GM10847 (cell line): ENCODE results near the gene PHPT1.

ENCODE experiments used
- POLR2A ChIP-seq: IDR thresholded peaks from 2 replicates; pipeline ENCODE4 v1.6.1; 2011; ENCODE audit not compliant: insufficient read length; ENCODE audit errors: extremely low read depth

Gene PHPT1

DNA sequence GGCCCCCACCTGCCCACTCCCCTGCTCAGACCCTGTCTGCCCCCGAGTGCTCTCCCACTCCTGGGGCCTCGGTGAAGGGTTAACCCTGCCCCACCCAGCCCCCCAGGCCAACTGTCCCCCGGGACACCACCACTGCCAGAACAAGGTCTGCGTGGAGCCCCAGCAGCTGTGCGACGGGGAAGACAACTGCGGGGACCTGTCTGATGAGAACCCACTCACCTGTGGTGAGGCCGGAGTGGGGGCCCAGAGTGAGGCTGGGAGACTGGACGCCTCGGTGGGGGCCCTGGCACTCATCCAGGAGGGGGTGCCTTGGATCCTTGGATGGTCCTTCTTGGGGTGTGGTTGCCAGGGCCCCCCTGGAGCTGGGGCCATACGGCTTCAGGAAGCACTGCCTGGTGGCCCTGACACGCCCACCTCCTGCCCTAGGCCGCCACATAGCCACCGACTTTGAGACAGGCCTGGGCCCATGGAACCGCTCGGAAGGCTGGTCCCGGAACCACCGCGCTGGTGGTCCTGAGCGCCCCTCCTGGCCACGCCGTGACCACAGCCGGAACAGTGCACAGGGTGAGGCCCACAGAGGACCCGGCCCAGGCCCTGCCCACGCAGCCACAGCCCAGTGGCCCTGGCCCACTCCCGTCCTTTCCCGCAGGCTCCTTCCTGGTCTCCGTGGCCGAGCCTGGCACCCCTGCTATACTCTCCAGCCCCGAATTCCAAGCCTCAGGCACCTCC lies 5.1 kb downstream of the PHPT1 start:
- no peak for TF ChIP-seq POLR2A

DNA sequence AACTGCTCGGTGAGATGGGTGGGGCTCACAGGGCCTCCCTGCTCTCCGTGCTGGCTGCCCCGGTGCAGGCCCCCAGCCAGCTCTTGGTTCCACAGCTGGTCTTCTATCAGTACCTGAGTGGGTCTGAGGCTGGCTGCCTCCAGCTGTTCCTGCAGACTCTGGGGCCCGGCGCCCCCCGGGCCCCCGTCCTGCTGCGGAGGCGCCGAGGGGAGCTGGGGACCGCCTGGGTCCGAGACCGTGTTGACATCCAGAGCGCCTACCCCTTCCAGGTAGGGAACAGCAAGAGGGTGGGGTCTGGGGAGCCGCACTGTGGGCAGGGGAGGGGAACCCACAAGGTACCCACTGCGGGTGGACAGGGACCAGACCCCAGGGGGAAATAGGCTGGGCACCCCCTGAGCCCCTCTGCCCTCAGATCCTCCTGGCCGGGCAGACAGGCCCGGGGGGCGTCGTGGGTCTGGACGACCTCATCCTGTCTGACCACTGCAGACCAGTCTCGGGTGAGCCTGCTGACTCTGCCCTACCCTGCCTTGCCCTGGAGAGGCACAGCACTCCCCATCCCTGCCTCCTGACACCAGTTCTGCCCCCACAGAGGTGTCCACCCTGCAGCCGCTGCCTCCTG lies 5.7 kb downstream of the PHPT1 start:
- no peak for TF ChIP-seq POLR2A

DNA sequence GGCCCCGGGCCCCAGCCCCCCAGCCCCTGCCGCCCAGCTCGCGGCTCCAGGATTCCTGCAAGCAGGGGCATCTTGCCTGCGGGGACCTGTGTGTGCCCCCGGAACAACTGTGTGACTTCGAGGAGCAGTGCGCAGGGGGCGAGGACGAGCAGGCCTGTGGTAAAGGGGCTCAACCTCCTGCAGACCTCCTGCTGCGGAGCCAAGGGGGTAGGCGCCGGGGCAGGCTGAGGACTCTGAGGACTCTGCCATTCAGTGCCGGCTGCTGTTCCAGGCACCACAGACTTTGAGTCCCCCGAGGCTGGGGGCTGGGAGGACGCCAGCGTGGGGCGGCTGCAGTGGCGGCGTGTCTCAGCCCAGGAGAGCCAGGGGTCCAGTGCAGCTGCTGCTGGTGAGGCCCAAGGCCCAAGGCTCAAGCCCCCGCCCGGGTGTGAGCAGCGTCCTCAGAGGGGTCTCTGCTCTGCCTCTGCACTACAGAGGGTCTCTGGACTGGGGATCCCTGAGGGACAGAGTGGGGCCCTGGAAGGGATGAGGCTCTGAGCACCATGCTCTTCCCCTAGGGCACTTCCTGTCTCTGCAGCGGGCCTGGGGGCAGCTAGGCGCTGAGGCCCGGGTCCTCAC lies 6.4 kb downstream of the PHPT1 start:
- no peak for TF ChIP-seq POLR2A

DNA sequence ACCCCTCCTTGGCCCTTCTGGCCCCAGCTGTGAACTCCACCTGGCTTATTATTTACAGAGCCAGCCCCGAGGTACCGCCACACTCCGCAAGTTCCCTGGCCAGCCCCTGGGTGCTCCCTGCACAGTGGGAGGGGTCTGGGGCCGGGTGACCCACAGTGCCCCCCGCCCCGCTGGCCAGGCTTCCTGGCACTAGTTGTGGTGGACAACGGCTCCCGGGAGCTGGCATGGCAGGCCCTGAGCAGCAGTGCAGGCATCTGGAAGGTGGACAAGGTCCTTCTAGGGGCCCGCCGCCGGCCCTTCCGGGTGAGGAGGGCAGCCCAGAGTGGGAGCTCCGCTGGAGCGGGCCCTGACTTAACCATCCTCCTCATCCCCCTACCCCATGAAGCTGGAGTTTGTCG lies 6.9 kb downstream of the PHPT1 start:
- TF ChIP-seq POLR2A = no peak

DNA sequence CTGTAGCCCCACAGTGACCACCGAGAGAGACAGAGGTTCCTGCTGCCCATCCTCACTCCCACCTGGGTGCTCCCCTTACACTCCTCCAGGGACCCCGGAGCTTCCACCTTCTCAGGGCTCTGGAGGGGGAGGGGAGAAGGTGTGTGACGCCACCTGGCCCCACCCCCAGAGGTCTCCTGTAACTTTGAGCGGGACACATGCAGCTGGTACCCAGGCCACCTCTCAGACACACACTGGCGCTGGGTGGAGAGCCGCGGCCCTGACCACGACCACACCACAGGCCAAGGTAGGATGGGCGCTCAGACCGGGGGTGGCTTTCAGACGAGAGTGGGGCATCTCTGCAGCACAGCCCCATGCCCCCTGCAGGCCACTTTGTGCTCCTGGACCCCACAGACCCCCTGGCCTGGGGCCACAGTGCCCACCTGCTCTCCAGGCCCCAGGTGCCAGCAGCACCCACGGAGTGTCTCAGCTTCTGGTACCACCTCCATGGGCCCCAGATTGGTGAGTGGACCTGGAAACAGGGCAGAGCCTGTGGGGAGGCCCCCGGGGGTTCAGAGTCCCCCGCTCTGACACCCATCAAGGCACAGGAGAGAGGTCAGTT lies 7.4 kb downstream of the PHPT1 start:
- TF ChIP-seq POLR2A = no peak

DNA sequence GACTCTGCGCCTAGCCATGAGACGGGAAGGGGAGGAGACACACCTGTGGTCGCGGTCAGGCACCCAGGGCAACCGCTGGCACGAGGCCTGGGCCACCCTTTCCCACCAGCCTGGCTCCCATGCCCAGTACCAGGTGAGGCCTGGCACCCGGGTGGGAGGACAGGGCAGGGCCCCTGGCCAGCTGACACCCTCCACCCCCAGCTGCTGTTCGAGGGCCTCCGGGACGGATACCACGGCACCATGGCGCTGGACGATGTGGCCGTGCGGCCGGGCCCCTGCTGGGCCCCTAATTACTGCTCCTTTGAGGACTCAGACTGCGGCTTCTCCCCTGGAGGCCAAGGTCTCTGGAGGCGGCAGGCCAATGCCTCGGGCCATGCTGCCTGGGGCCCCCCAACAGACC lies 8.0 kb downstream of the PHPT1 start:
- TF ChIP-seq POLR2A = no peak

DNA sequence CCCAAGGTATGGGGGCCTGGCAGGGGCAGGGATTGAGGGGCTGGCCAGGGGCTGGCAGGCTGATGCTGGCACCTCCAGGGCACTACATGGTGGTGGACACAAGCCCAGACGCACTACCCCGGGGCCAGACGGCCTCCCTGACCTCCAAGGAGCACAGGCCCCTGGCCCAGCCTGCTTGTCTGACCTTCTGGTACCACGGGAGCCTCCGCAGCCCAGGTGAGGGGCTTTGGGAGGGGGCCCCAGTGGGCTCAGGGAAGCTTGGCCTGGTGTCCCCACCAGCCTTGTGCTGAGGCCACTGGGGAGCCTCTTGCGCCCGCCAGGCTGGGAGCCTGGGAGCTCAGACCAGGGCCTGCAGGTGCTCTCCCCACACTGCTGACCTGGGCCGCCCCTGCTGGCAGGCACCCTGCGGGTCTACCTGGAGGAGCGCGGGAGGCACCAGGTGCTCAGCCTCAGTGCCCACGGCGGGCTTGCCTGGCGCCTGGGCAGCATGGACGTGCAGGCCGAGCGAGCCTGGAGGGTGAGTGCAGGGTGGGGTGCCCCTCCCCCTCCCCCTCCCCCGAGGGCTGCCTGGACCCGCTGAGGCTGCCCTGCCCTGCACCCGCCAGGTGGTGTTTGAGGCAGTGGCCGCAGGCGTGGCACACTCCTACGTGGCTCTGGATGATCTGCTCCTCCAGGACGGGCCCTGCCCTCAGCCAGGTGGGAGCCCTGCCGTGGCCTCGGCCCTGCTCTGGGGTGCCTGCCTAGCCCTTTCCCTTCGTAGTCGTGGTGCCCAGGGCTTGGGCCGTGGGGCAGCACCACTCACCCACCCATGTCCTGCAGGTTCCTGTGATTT lies 8.6 kb downstream of the PHPT1 start:
- no peak for TF ChIP-seq POLR2A

DNA sequence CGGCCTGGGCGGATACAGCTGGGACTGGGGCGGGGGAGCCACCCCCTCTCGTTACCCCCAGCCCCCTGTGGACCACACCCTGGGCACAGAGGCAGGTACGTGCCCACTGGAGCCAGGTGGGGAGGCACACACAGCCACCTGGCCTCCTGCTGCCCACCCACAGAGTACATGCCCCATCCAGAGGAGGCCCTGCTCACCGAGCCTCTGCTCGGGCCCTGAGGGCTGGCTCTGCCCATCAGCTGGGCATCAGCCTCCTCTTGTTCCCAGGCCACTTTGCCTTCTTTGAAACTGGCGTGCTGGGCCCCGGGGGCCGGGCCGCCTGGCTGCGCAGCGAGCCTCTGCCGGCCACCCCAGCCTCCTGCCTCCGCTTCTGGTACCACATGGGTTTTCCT lies 9.2 kb downstream of the PHPT1 start:
- no peak for TF ChIP-seq POLR2A

DNA sequence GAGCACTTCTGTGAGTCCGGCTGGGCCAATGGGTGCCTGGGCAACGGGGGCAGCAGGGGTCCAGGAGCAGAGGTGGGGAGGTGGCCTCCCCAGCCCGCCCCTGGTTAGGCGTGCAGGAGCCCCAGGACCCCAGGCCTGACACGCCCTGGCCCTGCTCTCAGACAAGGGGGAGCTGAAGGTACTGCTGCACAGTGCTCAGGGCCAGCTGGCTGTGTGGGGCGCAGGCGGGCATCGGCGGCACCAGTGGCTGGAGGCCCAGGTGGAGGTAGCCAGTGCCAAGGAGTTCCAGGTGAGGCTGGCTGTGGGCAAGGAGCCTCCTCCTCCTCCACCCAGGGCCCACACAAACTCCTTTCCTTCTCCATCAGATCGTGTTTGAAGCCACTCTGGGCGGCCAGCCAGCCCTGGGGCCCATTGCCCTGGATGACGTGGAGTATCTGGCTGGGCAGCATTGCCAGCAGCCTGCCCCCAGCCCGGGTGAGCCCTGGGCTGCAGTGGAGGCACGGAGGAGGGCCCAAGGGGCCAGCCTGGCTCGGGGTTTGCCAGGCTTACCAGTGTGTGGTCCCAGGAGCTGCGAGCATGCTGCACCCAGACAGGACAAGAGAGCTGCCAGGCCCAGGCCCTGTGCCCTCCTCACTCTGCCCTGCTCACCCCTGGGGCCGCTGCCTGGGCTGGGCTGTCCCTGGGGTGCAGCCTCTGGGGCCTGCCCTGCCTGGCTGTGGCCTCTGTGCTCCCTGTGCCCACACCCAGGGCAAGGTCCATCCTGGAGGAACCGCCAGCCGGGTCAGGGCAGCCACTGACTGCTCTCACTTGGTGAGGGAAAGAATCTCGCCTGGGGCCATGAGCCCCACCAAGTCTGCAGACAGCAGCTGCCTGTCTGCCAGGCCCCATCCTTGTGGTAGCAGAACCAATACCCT lies 9.9 kb downstream of the PHPT1 start:
- no peak for TF ChIP-seq POLR2A

DNA sequence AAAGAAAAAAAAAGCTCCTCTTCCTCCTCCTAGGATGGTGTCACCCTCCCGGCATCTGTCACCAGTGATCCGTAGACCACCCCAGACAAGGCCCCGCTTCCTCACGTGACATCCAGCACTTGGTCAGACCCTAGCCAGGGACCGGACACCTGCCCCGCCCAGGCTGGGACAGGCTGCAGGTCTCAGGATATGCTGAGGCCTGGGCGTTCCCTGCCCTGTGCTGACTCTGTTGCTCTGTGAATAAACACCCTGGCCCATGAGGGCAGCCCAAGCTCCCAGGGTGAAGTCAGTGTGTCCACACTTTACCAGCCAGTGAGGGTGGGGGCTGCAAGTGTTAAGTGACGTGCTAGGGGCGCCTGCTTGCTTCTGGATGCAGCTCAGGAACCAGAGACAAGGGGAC lies 11.3 kb downstream of the PHPT1 start:
- TF ChIP-seq POLR2A = no peak

DNA sequence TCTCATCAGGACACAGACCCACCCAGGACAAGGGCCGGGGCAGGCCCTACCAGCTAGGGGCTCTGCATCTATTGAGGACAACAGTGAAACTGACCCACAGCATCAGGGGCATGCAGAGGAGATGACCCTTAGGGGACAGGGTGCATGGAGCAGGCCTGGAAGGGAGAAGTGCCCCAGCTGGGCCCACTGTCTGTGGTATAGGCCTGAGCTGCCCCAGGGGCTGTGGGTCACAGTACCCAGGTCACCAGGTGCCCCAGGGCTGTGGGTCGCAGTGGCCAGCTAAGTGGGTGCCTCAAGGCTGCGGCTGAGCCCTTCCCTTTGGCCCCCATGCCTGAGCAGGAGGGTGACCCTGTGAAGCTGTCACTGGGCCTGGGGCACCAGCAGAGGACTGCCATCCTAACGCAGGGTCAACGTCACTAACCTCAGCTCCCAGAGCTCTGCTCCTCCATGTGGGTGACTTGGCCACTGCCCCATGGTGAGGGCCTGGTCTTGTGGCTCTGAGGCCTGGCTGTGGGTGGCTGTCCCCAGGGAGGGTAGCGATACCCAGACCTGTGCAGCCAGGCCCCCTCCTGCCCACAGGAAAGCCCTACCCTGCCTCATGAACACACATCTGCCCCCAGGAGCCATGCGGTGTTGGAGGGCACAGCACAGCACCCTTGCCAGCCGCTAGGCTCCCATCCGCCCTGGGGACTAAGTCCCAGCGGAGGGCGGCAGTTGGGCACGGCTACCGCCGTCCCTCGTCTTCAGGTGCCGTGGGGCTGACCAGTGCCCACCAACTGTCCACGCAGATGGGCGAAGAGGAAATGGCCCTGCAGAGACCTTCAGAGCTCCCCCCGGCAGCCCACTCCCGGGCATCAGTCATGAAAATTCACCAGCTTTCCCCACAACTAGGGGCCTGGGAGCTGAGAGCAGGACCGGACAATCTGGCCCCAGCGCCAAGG lies 12.0 kb downstream of the PHPT1 start:
- TF ChIP-seq POLR2A = peak; percentile 11

DNA sequence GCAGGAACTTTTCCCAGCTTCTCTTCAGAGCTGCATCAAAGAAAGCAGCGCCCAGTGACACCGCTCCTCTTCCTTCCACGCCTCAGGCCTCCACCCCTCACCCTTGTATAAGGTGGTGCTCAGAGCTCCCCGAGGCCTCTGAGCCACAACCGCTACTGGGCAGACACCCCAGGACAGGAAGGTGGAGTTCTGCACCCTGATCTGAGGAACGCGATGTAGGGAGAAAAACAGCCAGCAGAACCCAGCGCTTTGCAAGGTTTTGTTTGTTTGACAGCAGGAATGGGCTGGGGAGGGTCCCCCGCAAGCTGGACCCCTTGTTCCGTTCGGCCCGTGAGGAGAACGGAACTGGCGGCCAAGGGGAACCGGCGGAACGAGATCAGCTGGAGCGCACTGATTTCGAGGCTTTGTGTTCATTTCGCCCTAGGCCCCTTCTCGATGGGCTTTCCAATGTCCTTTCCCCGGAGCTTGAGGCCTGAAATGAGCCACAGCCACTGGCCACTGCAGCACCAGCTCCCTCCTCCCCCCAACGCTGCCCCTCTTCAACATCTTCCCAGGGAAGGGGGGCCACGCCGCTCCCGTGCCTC lies 12.8 kb downstream of the PHPT1 start:
- TF ChIP-seq POLR2A = no peak
